Endothelial cell of umbilical vein (primary cell): ENCODE measurements around the gene PERCC1.

Experiments
- CTCF ChIP-seq, 2 donors: IDR thresholded peaks; 1 replicate in 1 of 2; 2 replicates in 1 of 2; pipeline ENCODE4 v1.5.1; 2011; ENCODE audit warnings: low read length in 2 of 2, mild to moderate bottlenecking in 2 of 2, moderate library complexity in 2 of 2, control low read depth in 1 of 2, inconsistent platforms in 1 of 2, low read depth in 1 of 2; ENCODE audit not compliant: insufficient read depth in 1 of 2; ENCODE audit errors: extremely low read depth in 1 of 2
- EZH2 ChIP-seq: IDR thresholded peaks from 2 replicates; pipeline ENCODE4 v1.6.1; 2012; ENCODE audit warnings: borderline replicate concordance, low read depth, mild to moderate bottlenecking, moderate library complexity, low read length, inconsistent platforms; ENCODE audit not compliant: severe bottlenecking
- FOS ChIP-seq: IDR thresholded peaks from 2 replicates; pipeline ENCODE4 v1.6.1; 2011; ENCODE audit warnings: mild to moderate bottlenecking, low read length, moderate library complexity, borderline replicate concordance; ENCODE audit not compliant: insufficient read depth
- GATA2 ChIP-seq: IDR thresholded peaks from 2 replicates; pipeline ENCODE4 v1.7.0; 2011; ENCODE audit warnings: low read depth, mild to moderate bottlenecking, moderate library complexity, mixed read lengths, low read length; ENCODE audit not compliant: insufficient read length, insufficient read depth
- MAX ChIP-seq: IDR thresholded peaks from 2 replicates; pipeline ENCODE4 v1.6.1; 2011; ENCODE audit not compliant: insufficient read depth, insufficient read length
- MYC ChIP-seq: IDR thresholded peaks from one replicate; pipeline ENCODE4 v1.6.1; 2011; ENCODE audit warnings: mild to moderate bottlenecking, low read depth, low read length
- POLR2A ChIP-seq: IDR thresholded peaks from 2 replicates; pipeline ENCODE4 v1.6.1; 2012; ENCODE audit warnings: low read depth, mild to moderate bottlenecking, control low read depth, low read length
- POLR2AphosphoS5 ChIP-seq: IDR thresholded peaks from 2 replicates; pipeline ENCODE4 v1.6.1; 2012; ENCODE audit warnings: low read depth, mild to moderate bottlenecking, control low read depth, low read length, moderate library complexity; ENCODE audit not compliant: insufficient read depth

- TF ChIP-seq FOS (no peak), CTCF (IDR thresholded peaks at IDR 0.05; ENCODE audit: extremely low read depth in 1 of 2, insufficient read depth in 1 of 2, low read depth in 1 of 2, low read length in 2 of 2) (no peak), POLR2A (no peak), MAX (no peak), EZH2 (no peak), POLR2AphosphoS5 (no peak), MYC (no peak), GATA2 (no peak)
These were observed 35.2 kb downstream of the PERCC1 start for GRCh38 chr16:1466054-1466453.
